Psoas muscle (tissue), 8 donors: Measurements from ENCODE around the gene NELFA. TPM values are rescaled to one million over a fixed set of nuclear protein-coding genes. Genes with fewer than 3 reads are reported as not detected.

Source experiments
- ATAC-seq, 4 donors: fragments of 200-7000 bp; cut with Tn5 transposase; one replicate each; pipeline ENCODE4 v1.9.1; 2020; ENCODE audit warnings: moderate library complexity in 3 of 4, mild to moderate bottlenecking in 2 of 4
- DNase-seq, 2 donors: peaks; one replicate each; pipeline ENCODE4 v3.0.0-alpha.2; 2020
- H3K27ac ChIP-seq: fragments of 200-600 bp; one replicate; pipeline ENCODE4 v1.8.0; 2022
- H3K27me3 ChIP-seq, 3 donors: fragments of 200-600 bp in 1 of 3; one replicate each; pipeline versions ENCODE4 v1.6.1 to v1.8.0; 2013 to 2022; ENCODE audit warnings: low read length in 2 of 3, mild to moderate bottlenecking in 2 of 3, moderate library complexity in 1 of 3; ENCODE audit not compliant: insufficient read depth in 3 of 3
- H3K36me3 ChIP-seq, 2 donors: fragments of 200-600 bp in 1 of 2; one replicate each; pipeline versions ENCODE4 v1.6.1 to v1.8.0; 2013 to 2022; ENCODE audit warnings: low read depth in 1 of 2, mild to moderate bottlenecking in 1 of 2, moderate library complexity in 1 of 2; ENCODE audit not compliant: insufficient read depth in 1 of 2
- H3K4me1 ChIP-seq: fragments of 200-600 bp; one replicate; pipeline ENCODE4 v1.8.0; 2022
- H3K4me3 ChIP-seq: fragments of 200-600 bp; one replicate; pipeline ENCODE4 v1.8.0; 2022; ENCODE audit warnings: mild to moderate bottlenecking
- H3K9me3 ChIP-seq: fragments of 200-600 bp; one replicate; pipeline ENCODE4 v1.8.0; 2022
- CTCF ChIP-seq: fragments of 200-600 bp; IDR thresholded peaks from one replicate; pipeline ENCODE4 v1.8.0; 2022; ENCODE audit warnings: antibody characterized with exemption
- WGBS, 3 donors: extraction: QIAGEN DNeasy Blood & Tissue Kit; methylation state at CpG; one replicate each; pipeline versions ENCODE4 v1.1.6 to v1.1.7; 2013; 5-methylcytosine and 5-hydroxymethylcytosine counted together
- intact Hi-C, 2 donors: fragments of 100-400 bp; cut with DNase I; formaldehyde crosslinking; loops; one replicate each; pipeline versions ENCODE4 v1.11.0 to v1.14.2; 2022
- polyA plus RNA-seq, 3 donors: library from polyadenylated mRNA; stranded (reverse); fragments of 200-250 nt; gene quantifications; one replicate each; pipeline ENCODE4 v1.2.3, GENCODE V29; 2013
- total RNA-seq, 4 donors: library from RNA; stranded (reverse); fragmentation: NEBNext Ultra II Directional in 2 of 4; extraction: Animal tissue kit (Norgen Biotek cat#: 25700) in 2 of 4; gene quantifications; one replicate each; pipeline versions ENCODE4 v1.2.1 to v1.2.4, GENCODE V29; 2021 to 2023
- donor health status: healthy with polysubstance abuse.
- donor health status: DM: no; HTN: no; CAD: no; lungs with moderate emphysema.
- donor health status: Bipolar disorder and iron deficiency.
- donor health status: healthy.
- donor health status: DM: yes; HTN: yes; CAD: no.
- donor health status: DM: no; HTN: no; CAD: no.
- donor health status: DM: no; HTN: no; CAD: no.
- donor health status: DM: yes; HTN: yes; CAD: no.

NELFA gene
- total and polyA plus RNA-seq, 7 donors = 11.4 to 20.2 (median 13.2) TPM

- peak overlapping the region; percentile 96 for H3K4me3 ChIP-seq
- peak overlapping the region; percentile 100 for H3K27ac ChIP-seq
- peaks cover 4 to 23% of the 10 kb centered on the region in 2 donors for H3K36me3 ChIP-seq
- intact Hi-C loops = no loop called here
- peak; percentile 39 for TF ChIP-seq CTCF
- no peaks in the 10 kb centered on the region for H3K27me3 ChIP-seq
- WGBS, 3 donors = 6% methylated on average over 23 of the region's 23 CpGs
- H3K9me3 ChIP-seq = no peaks in the 10 kb centered on the region
- peak; percentile 65 to 74 (median 72) for ATAC-seq
- peaks cover 14% of the 10 kb centered on the region for H3K4me1 ChIP-seq
- peak; percentile 67 to 85 for DNase-seq
These were observed 968 bp upstream of the NELFA start for GRCh38 chr4:2009651-2010233.

GRCh38 chr4:2008671-2008920 is 178 bp downstream of the NELFA start:
- ATAC-seq (peak; percentile 6 to 31 (median 8)), DNase-seq (no peak)
- no peak for TF ChIP-seq CTCF
- Histone ChIP-seq H3K4me1 (peaks cover 14% of the 10 kb centered on the region), H3K27me3 (no peaks in the 10 kb centered on the region), H3K27ac (peak overlapping the region; percentile 100), H3K9me3 (no peaks in the 10 kb centered on the region), H3K4me3 (peak overlapping the region; percentile 96), H3K36me3 (peaks cover 4 to 33% of the 10 kb centered on the region in 2 donors)
- 0% methylated on average over 12 to 27 of the region's 27 CpGs for WGBS, 3 donors
- intact Hi-C loops = no loop called here

DNA sequence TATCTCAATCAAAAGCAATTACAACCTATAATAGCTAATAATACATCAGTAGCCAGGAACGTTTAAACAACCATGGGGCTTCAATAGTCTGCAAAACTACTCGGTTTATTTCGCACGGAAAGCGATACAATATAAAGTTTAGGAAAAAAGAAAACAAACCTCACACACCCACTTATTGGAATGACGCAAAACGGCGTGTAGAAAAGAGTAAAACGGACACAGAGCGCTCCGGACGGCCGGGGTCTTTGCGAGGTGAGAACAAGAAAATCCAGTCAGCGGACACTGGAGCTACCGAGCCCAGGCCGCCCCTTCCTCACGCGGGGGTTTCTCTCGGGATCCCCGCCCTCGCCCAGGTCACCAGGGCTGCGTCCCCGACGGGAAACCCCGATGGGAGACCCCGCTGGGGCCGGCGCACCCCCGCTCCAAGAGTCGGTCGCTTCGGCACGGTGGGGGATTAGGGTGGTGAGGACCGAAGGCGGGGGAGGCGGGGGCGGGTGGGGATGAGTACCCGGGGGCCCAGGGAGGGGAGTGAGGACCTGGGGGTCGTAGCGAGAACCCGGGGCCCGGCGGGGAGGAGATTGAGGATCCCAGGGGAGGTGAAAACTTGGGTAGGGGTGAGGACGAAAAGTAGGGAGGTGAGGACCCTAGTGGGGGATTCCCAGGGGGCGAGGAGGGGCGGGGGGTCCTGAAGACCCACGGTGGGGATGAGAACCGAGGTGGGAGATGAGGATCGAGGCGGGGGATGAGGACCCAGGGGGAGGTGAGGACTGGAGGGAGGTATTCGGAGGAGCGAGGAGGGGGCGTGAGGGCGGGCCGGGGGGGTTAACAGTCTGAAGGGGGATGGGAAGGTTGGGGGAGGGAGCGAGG is 737 bp downstream of the NELFA start:
- DNase-seq (peak in 1 of 2 donors; percentile 53), ATAC-seq (no peak)
- intact Hi-C loops = no loop called here

GRCh38 chr4:2006956-2007653 is 1.7 kb downstream of the NELFA start:
- DNase-seq = no peak
- H3K27me3 ChIP-seq = no peaks in the 10 kb centered on the region
- H3K9me3 ChIP-seq = no peaks in the 10 kb centered on the region
- H3K36me3 ChIP-seq = peaks cover 4 to 40% of the 10 kb centered on the region in 2 donors
- peak overlapping the region; percentile 96 for H3K4me3 ChIP-seq
- intact Hi-C loops = no loop called here
- H3K4me1 ChIP-seq = peaks cover 14% of the 10 kb centered on the region
- 75 to 83% (median 76%) methylated on average over 15 of the region's 15 CpGs for WGBS, 3 donors
- no peak for TF ChIP-seq CTCF
- no peak for ATAC-seq
- peak overlapping the region; percentile 100 for H3K27ac ChIP-seq

More for the DNA sequence above, 737 bp downstream of the NELFA start:
- H3K9me3 ChIP-seq = no peaks in the 10 kb centered on the region
- 1 to 2% (median 1%) methylated on average over 51 to 57 of the region's 57 CpGs for WGBS, 3 donors
- H3K4me1 ChIP-seq = peaks cover 14% of the 10 kb centered on the region
- peak overlapping the region; percentile 96 for H3K4me3 ChIP-seq
- H3K36me3 ChIP-seq = peaks cover 4 to 39% of the 10 kb centered on the region in 2 donors
- no peak for TF ChIP-seq CTCF
- no peaks in the 10 kb centered on the region for H3K27me3 ChIP-seq
- peak overlapping the region; percentile 100 for H3K27ac ChIP-seq
